Tibial nerve (tissue), 3 donors: ENCODE results near the gene IER5.

Source experiments
- POLR2A ChIP-seq, 2 donors: fragments of 450-650 bp; IDR thresholded peaks; one replicate each; pipeline ENCODE4 v1.6.1; 2017; ENCODE audit warnings: antibody characterized with exemption in 2 of 2, mild to moderate bottlenecking in 2 of 2, moderate library complexity in 2 of 2
- TF ChIP-seq, protein P1 (sequence below), 5 experiments: fragments of 200-600 bp in 3 of 5; fragments of 450-650 bp in 2 of 5; sonication (generic) in 3 of 5; IDR thresholded peaks; one replicate each; pipeline ENCODE4 v1.5.1; 2016 to 2019; ENCODE audit warnings: antibody characterized with exemption in 5 of 5, mild to moderate bottlenecking in 3 of 5, moderate library complexity in 2 of 5

- TF ChIP-seq POLR2A (IDR thresholded peaks at IDR 0.05) = no peak
- TF ChIP-seq, protein P1, sequence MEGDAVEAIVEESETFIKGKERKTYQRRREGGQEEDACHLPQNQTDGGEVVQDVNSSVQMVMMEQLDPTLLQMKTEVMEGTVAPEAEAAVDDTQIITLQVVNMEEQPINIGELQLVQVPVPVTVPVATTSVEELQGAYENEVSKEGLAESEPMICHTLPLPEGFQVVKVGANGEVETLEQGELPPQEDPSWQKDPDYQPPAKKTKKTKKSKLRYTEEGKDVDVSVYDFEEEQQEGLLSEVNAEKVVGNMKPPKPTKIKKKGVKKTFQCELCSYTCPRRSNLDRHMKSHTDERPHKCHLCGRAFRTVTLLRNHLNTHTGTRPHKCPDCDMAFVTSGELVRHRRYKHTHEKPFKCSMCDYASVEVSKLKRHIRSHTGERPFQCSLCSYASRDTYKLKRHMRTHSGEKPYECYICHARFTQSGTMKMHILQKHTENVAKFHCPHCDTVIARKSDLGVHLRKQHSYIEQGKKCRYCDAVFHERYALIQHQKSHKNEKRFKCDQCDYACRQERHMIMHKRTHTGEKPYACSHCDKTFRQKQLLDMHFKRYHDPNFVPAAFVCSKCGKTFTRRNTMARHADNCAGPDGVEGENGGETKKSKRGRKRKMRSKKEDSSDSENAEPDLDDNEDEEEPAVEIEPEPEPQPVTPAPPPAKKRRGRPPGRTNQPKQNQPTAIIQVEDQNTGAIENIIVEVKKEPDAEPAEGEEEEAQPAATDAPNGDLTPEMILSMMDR (IDR thresholded peaks at IDR 0.05) = no peak
Observed at GRCh38 chr1:181133441-181133951, 45.0 kb downstream of the IER5 start.
